Measurements from ENCODE around the gene BRSK2. TPM values are rescaled to one million over a fixed set of nuclear protein-coding genes. Genes with fewer than 3 reads are reported as not detected.

Gene BRSK2
- total and polyA plus RNA-seq, 2 of the 4 experiments (the other 2 are of a cell fraction) = 0.18 to 0.62 TPM

- H3K27me3 ChIP-seq (ENCODE audit: control insufficient read depth, insufficient read depth, low read length) = no peaks in the 10 kb centered on the region; the same call in 1 of the 2 replicates
- no peak overlapping the region for H3K9ac ChIP-seq (ENCODE audit: low read depth, low read length)
- H3K36me3 ChIP-seq (ENCODE audit: control insufficient read depth, insufficient read depth, low read length) = no peaks in the 10 kb centered on the region
- H4K5ac ChIP-seq (ENCODE audit: low read depth, low read length) = no peak overlapping the region
- DNase-seq = no peak
- no peak overlapping the region for H2AK9ac ChIP-seq (replicated peaks; ENCODE audit: low read depth, low read length, poor library complexity)
- no peaks in the 10 kb centered on the region for H3K9me1 ChIP-seq (ENCODE audit: insufficient read depth, low read length)
- ChIA-PET POLR2A (ENCODE audit: unreplicated experiment) (no interaction called here), CTCF (no interaction called here)
- BruUV-seq (replicated peaks) = no TSS peak
- no peaks in the 10 kb centered on the region for H3K79me1 ChIP-seq (ENCODE audit: low read depth in 1 of 2, low read length in 2 of 2)
- no peaks in the 10 kb centered on the region for H3K4me1 ChIP-seq (ENCODE audit: control insufficient read depth, insufficient read depth, low read length)
- no peak overlapping the region for H2AK5ac ChIP-seq (ENCODE audit: low read depth, low read length)
- no peak overlapping the region for H2BK5ac ChIP-seq (ENCODE audit: low read depth, low read length, poor library complexity, severe bottlenecking)
- no peak overlapping the region for H3K27ac ChIP-seq (ENCODE audit: insufficient read depth, low read length)
- in situ Hi-C loops (cut with MboI; ENCODE audit: low sequenced_read_pairs) = no loop called here
- H3K9me3 ChIP-seq (ENCODE audit: control insufficient read depth, insufficient read depth, low read length) = peaks cover 15% of the 10 kb centered on the region
- H4K91ac ChIP-seq (ENCODE audit: insufficient read depth, low read depth, low read length) = no peak overlapping the region
- H2BK15ac ChIP-seq (ENCODE audit: low read depth, low read length) = no peak overlapping the region
- no peak overlapping the region for H3K4me2 ChIP-seq (ENCODE audit: low read depth, low read length)
- dilution Hi-C loops (cut with HindIII; ENCODE audit: low sequenced_read_pairs, unreplicated experiment) = no loop called here
- no peak overlapping the region for H2BK120ac ChIP-seq (ENCODE audit: low read depth, low read length)
- H3K4ac ChIP-seq (ENCODE audit: low read depth, low read length) = no peak overlapping the region
- H3K18ac ChIP-seq (ENCODE audit: low read depth, low read length) = no peak overlapping the region
- H2AFZ ChIP-seq (replicated peaks; ENCODE audit: low read length, poor library complexity) = no peak overlapping the region
- intact Hi-C loops (cut with micrococcal nuclease) = no loop called here
- H3K56ac ChIP-seq (ENCODE audit: extremely low read depth, insufficient read depth, low read length) = no peak overlapping the region
- WGBS, 2 experiments (ENCODE audit: extremely low coverage in 2 of 2, insufficient read length in 1 of 2) = 91% methylated on average over 6 of the region's 36 CpGs; no CpG with 5 or more reads in 1 of the 2 experiments
- TF ChIP-seq, protein P1, sequence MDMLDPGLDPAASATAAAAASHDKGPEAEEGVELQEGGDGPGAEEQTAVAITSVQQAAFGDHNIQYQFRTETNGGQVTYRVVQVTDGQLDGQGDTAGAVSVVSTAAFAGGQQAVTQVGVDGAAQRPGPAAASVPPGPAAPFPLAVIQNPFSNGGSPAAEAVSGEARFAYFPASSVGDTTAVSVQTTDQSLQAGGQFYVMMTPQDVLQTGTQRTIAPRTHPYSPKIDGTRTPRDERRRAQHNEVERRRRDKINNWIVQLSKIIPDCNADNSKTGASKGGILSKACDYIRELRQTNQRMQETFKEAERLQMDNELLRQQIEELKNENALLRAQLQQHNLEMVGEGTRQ (IDR thresholded peaks at IDR 0.05; ENCODE audit: low read depth, low read length) = no peak
- H4K8ac ChIP-seq (ENCODE audit: low read depth in 2 of 2, low read length in 2 of 2) = no peak overlapping the region
- ATAC-seq (ENCODE audit: low read depth) = no peak
- H3K4me3 ChIP-seq (ENCODE audit: insufficient read depth, low read depth, low read length) = no peak overlapping the region
- H3K23ac ChIP-seq (ENCODE audit: low read depth, low read length) = no peak overlapping the region
- no peak overlapping the region for H2BK20ac ChIP-seq (ENCODE audit: low read depth, low read length)
- H4K20me1 ChIP-seq (ENCODE audit: insufficient read depth, low read length) = no peaks in the 10 kb centered on the region
- H3K14ac ChIP-seq (replicated peaks; ENCODE audit: low read depth, low read length) = no peak overlapping the region
Observed at GRCh38 chr11:1412377-1413095, 22.8 kb downstream of the BRSK2 start.

Data from IMR-90 (cell line).